ENCODE results near the gene GATB.

- TF ChIP-seq CTCF (IDR thresholded peaks at IDR 0.05; ENCODE audit: insufficient read depth, low read length, poor library complexity, severe bottlenecking): no peak
- TF ChIP-seq EZH2phosphoT487 (conservative IDR thresholded peaks at IDR 0.05; ENCODE audit: low read length): no peak
Observed at GRCh38 chr4:151691639-151692442, 69.0 kb downstream of the GATB start.

Data from SU-DHL-6 (cell line).